Parietal lobe (tissue), 2 donors: Measurements from ENCODE around the gene METAP2. TPM values are rescaled to one million over a fixed set of nuclear protein-coding genes. Genes with fewer than 3 reads are reported as not detected.

Source experiments
- small RNA-seq: library from RNA; depleted of rRNA; stranded (forward); fragments of <200 nt; gene quantifications from one replicate; pipeline ENCODE3, GENCODE V24; 2014; ENCODE audit warnings: low replicate concordance
- total RNA-seq: library from RNA; depleted of rRNA; stranded (reverse); fragments of >200 nt; gene quantifications from one replicate; pipeline ENCODE4 v1.2.3, GENCODE V29; 2014

Gene METAP2
- 50.1 TPM for total RNA-seq

GRCh38 chr12:95473884-95474659 is at the start of gene METAP2:
METAP2 (plus strand) TSS chr12:95474152; CDS start chr12:95474180, 28 bp downstream.

GRCh38 chr12:95551305-95551704 is 77.4 kb downstream of the METAP2 start, which contains the start of gene USP44:
USP44 (minus strand) TSS chr12:95551476; CDS start chr12:95534256, 17,220 bp downstream.

Small RNAs within 50 kb of the gene (small RNA-seq; reads per million reads assigned to genes)
- gene RNU6-735P, result not detected

Other genes starting within 250 kb of the METAP2 start
- gene USP44, start 77.3 kb downstream of the METAP2 start, total RNA-seq, result 2.2 TPM